HepG2 (cell line): ENCODE measurements around the gene TECTB. TPM values are rescaled to one million over a fixed set of nuclear protein-coding genes. Genes with fewer than 3 reads are reported as not detected.

Experiments
- AKAP8 ChIP-seq: sonication (generic); formaldehyde crosslinking; IDR thresholded peaks from 2 replicates; pipeline ENCODE4 v1.5.1; 2020; ENCODE audit warnings: mild to moderate bottlenecking, missing genetic modification reagents
- EZH2 ChIP-seq: conservative IDR thresholded peaks from 2 replicates; pipeline ENCODE4 v1.6.1; 2012; ENCODE audit warnings: mild to moderate bottlenecking, low read depth, low read length, moderate library complexity
- GABPA ChIP-seq, 2 experiments: IDR thresholded peaks; 2 replicates each; pipeline ENCODE4 v1.6.1; 2011 to 2016; ENCODE audit warnings: low read depth in 2 of 2, low read length in 1 of 2, missing biosample characterization in 1 of 2, missing genetic modification characterization in 1 of 2
- HNRNPL ChIP-seq: fragments of 200-400 bp; formaldehyde crosslinking; IDR thresholded peaks from 2 replicates; pipeline ENCODE4 v1.6.1; 2017; ENCODE audit warnings: mild to moderate bottlenecking, low read depth, low read length
- KDM6A ChIP-seq: IDR thresholded peaks from 2 replicates; pipeline ENCODE4 v1.6.1; 2016; ENCODE audit warnings: low read depth
- LCORL ChIP-seq, 2 experiments: fragments of 450-650 bp in 1 of 2; sonication (generic) in 1 of 2; formaldehyde crosslinking in 1 of 2; IDR thresholded peaks; 2 replicates each; pipeline versions ENCODE4 v1.5.0 to v1.6.1; 2017 to 2020; ENCODE audit warnings: antibody characterized with exemption in 1 of 2, missing genetic modification reagents in 1 of 2
- NBN ChIP-seq: fragments of 450-650 bp; conservative IDR thresholded peaks from 2 replicates; pipeline ENCODE4 v1.6.1; 2017
- NFE2L1 ChIP-seq: sonication (generic); formaldehyde crosslinking; IDR thresholded peaks from 2 replicates; pipeline ENCODE4 v1.4.0; 2020; ENCODE audit warnings: missing genetic modification reagents, mild to moderate bottlenecking, borderline replicate concordance
- NR2C2 ChIP-seq: sonication (generic); formaldehyde crosslinking; IDR thresholded peaks from 2 replicates; pipeline ENCODE4 v1.4.0; 2020; ENCODE audit warnings: missing genetic modification reagents, mild to moderate bottlenecking, moderate library complexity, borderline replicate concordance
- TBX3 ChIP-seq: fragments of 450-650 bp; IDR thresholded peaks from 2 replicates; pipeline ENCODE4 v1.6.1; 2017; ENCODE audit warnings: antibody characterized with exemption, mild to moderate bottlenecking, inconsistent platforms, borderline replicate concordance
- ZBTB21 ChIP-seq: sonication (generic); formaldehyde crosslinking; IDR thresholded peaks from 2 replicates; pipeline ENCODE4 v1.4.0; 2020; ENCODE audit warnings: missing genetic modification reagents
- ZFY ChIP-seq: sonication (generic); formaldehyde crosslinking; IDR thresholded peaks from 2 replicates; pipeline ENCODE4 v1.4.0; 2020; ENCODE audit warnings: missing genetic modification reagents
- ZKSCAN1 ChIP-seq: fragments of 150-350 bp; IDR thresholded peaks from 2 replicates; pipeline ENCODE4 v1.6.1; 2014; ENCODE audit warnings: low read length
- ZNF17 ChIP-seq: sonication (generic); formaldehyde crosslinking; IDR thresholded peaks from 2 replicates; pipeline ENCODE4 v1.5.0; 2020; ENCODE audit warnings: mild to moderate bottlenecking, missing genetic modification reagents
- ZNF652 ChIP-seq: IDR thresholded peaks from 2 replicates; pipeline ENCODE4 v1.6.1; 2016; ENCODE audit warnings: low read depth, borderline replicate concordance
- ZNF773 ChIP-seq: sonication (generic); formaldehyde crosslinking; IDR thresholded peaks from 2 replicates; pipeline ENCODE4 v1.4.0; 2020; ENCODE audit warnings: missing genetic modification reagents, borderline replicate concordance
- ZNF878 ChIP-seq: sonication (generic); formaldehyde crosslinking; IDR thresholded peaks from 2 replicates; pipeline ENCODE4 v1.8.1; 2023; ENCODE audit warnings: mild to moderate bottlenecking, missing genetic modification reagents, moderate library complexity
- ZNF883 ChIP-seq: sonication (generic); formaldehyde crosslinking; IDR thresholded peaks from 2 replicates; pipeline ENCODE4 v1.5.1; 2020; ENCODE audit warnings: mild to moderate bottlenecking, missing genetic modification reagents; ENCODE audit errors: not compliant biosample characterization
- polyA plus RNA-seq, 8 experiments: library from polyadenylated mRNA; depleted of rRNA in 3 of 8; stranded (reverse) in 7 of 8; unstranded in 1 of 8; fragments of >200 nt; fragmentation: Illumina TruSeq in 4 of 8; extraction: Trizol in 4 of 8; gene quantifications; 2 replicates each; pipeline versions ENCODE4 v1.2.1 to v1.2.3, GENCODE V29; 2011 to 2016; ENCODE audit warnings: low read depth in 4 of 8, missing spikeins in 1 of 8, mixed read lengths in 1 of 8; ENCODE audit not compliant: insufficient read depth in 1 of 8
- total RNA-seq, 5 experiments: library from RNA; depleted of rRNA; stranded (reverse); fragments of >200 nt; fragmentation: Illumina TruSeq; extraction: Trizol; gene quantifications; 2 replicates each; pipeline ENCODE4 v1.2.3, GENCODE V29; 2016; ENCODE audit warnings: low read depth in 1 of 5
- TF ChIP-seq, protein P1 (sequence below): IDR thresholded peaks from 2 replicates; pipeline ENCODE4 v1.6.1; 2018; ENCODE audit warnings: missing genetic modification reagents
- TF ChIP-seq, protein P2 (sequence below): sonication (generic); formaldehyde crosslinking; IDR thresholded peaks from 2 replicates; pipeline ENCODE4 v1.4.0; 2020; ENCODE audit warnings: mild to moderate bottlenecking, missing genetic modification reagents, borderline replicate concordance
- TF ChIP-seq, protein P3 (sequence below): sonication (generic); formaldehyde crosslinking; IDR thresholded peaks from 2 replicates; pipeline ENCODE4 v1.5.0; 2020; ENCODE audit warnings: missing genetic modification reagents, mild to moderate bottlenecking, borderline replicate concordance
- TF ChIP-seq, protein P4 (sequence below): sonication (generic); formaldehyde crosslinking; IDR thresholded peaks from 2 replicates; pipeline ENCODE4 v1.9.0; 2021; ENCODE audit warnings: missing genetic modification reagents, mild to moderate bottlenecking, borderline replicate concordance

TECTB gene
- total and polyA plus RNA-seq, 2 of the 13 experiments (the other 11 are each of a cell fraction or from before 2014, with no cell fraction given), result 0.78 to 1.8 TPM

DNA sequence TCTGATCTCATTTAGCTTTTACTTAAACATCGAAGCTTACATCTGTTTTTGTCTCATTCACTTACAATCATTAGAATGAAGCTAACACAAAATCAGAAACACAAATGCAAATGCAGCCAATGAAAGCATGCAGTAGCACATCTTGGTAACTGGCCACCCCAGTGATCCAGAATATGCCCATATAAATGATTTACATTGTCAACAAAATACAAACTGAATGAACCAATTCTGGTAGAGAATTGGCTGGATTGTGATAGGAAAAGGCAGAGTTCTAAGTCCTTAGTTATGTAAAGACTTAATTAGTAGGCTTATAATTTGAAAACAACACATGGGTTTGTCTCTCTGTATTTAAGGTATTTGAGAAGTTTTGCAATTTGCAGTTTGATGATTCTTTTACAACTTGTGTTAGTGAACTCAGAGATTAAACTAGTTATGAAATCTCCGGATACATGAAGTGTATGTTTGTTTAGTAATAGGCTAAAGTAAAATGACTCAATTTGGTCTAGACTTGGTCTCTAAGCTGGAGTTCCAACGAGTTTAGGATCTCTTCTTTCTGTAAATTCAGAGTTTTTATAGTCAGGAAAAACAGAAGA lies 21.2 kb downstream of the TECTB start (continued):
- TF ChIP-seq EZH2 (no peak), ZKSCAN1 (no peak), NBN (no peak), ZNF17 (no peak), GABPA (IDR thresholded peaks at IDR 0.05; ENCODE audit: low read depth, low read length) (no peak), GABPA (CRISPR knock-in tag; IDR thresholded peaks at IDR 0.05; ENCODE audit: low read depth) (no peak), NR2C2 (peak; percentile 53; the same call in 1 of the 2 replicates), ZNF878 (no peak; the same call in 1 of the 2 replicates), TBX3 (peak; percentile 32; the same call in 1 of the 2 replicates), ZNF652 (CRISPR knock-in tag) (no peak), HNRNPL (no peak), NFE2L1 (no peak), ZFY (no peak; the same call in 1 of the 2 replicates), ZNF773 (CRISPR knock-in tag) (no peak), ZBTB21 (CRISPR knock-in tag) (no peak), LCORL (IDR thresholded peaks at IDR 0.05) (no peak), LCORL (CRISPR knock-in tag; IDR thresholded peaks at IDR 0.05) (peak; percentile 27; the same call in 1 of the 2 replicates), ZNF883 (CRISPR knock-in tag) (no peak), KDM6A (CRISPR knock-in tag) (peak; percentile 41; the same call in 1 of the 2 replicates), AKAP8 (CRISPR knock-in tag) (no peak)
- TF ChIP-seq, protein P1, sequence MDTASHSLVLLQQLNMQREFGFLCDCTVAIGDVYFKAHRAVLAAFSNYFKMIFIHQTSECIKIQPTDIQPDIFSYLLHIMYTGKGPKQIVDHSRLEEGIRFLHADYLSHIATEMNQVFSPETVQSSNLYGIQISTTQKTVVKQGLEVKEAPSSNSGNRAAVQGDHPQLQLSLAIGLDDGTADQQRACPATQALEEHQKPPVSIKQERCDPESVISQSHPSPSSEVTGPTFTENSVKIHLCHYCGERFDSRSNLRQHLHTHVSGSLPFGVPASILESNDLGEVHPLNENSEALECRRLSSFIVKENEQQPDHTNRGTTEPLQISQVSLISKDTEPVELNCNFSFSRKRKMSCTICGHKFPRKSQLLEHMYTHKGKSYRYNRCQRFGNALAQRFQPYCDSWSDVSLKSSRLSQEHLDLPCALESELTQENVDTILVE (CRISPR knock-in tag), result no peak; the same call in 1 of the 2 replicates
- TF ChIP-seq, protein P2, sequence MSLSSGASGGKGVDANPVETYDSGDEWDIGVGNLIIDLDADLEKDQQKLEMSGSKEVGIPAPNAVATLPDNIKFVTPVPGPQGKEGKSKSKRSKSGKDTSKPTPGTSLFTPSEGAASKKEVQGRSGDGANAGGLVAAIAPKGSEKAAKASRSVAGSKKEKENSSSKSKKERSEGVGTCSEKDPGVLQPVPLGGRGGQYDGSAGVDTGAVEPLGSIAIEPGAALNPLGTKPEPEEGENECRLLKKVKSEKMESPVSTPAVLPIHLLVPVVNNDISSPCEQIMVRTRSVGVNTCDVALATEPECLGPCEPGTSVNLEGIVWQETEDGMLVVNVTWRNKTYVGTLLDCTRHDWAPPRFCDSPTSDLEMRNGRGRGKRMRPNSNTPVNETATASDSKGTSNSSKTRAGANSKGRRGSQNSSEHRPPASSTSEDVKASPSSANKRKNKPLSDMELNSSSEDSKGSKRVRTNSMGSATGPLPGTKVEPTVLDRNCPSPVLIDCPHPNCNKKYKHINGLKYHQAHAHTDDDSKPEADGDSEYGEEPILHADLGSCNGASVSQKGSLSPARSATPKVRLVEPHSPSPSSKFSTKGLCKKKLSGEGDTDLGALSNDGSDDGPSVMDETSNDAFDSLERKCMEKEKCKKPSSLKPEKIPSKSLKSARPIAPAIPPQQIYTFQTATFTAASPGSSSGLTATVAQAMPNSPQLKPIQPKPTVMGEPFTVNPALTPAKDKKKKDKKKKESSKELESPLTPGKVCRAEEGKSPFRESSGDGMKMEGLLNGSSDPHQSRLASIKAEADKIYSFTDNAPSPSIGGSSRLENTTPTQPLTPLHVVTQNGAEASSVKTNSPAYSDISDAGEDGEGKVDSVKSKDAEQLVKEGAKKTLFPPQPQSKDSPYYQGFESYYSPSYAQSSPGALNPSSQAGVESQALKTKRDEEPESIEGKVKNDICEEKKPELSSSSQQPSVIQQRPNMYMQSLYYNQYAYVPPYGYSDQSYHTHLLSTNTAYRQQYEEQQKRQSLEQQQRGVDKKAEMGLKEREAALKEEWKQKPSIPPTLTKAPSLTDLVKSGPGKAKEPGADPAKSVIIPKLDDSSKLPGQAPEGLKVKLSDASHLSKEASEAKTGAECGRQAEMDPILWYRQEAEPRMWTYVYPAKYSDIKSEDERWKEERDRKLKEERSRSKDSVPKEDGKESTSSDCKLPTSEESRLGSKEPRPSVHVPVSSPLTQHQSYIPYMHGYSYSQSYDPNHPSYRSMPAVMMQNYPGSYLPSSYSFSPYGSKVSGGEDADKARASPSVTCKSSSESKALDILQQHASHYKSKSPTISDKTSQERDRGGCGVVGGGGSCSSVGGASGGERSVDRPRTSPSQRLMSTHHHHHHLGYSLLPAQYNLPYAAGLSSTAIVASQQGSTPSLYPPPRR, result peak; percentile 57; the same call in 1 of the 2 replicates
- TF ChIP-seq, protein P3, sequence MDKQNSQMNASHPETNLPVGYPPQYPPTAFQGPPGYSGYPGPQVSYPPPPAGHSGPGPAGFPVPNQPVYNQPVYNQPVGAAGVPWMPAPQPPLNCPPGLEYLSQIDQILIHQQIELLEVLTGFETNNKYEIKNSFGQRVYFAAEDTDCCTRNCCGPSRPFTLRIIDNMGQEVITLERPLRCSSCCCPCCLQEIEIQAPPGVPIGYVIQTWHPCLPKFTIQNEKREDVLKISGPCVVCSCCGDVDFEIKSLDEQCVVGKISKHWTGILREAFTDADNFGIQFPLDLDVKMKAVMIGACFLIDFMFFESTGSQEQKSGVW (CRISPR knock-in tag), result no peak
- TF ChIP-seq, protein P4, sequence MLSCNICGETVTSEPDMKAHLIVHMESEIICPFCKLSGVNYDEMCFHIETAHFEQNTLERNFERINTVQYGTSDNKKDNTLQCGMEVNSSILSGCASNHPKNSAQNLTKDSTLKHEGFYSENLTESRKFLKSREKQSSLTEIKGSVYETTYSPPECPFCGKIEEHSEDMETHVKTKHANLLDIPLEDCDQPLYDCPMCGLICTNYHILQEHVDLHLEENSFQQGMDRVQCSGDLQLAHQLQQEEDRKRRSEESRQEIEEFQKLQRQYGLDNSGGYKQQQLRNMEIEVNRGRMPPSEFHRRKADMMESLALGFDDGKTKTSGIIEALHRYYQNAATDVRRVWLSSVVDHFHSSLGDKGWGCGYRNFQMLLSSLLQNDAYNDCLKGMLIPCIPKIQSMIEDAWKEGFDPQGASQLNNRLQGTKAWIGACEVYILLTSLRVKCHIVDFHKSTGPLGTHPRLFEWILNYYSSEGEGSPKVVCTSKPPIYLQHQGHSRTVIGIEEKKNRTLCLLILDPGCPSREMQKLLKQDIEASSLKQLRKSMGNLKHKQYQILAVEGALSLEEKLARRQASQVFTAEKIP (CRISPR knock-in tag), result no peak
